Chondrocyte (in vitro differentiated cells): Measurements from ENCODE around the gene PRICKLE2. TPM values are rescaled to one million over a fixed set of nuclear protein-coding genes. Genes with fewer than 3 reads are reported as not detected.
A peak's percentile ranks its signal among the peaks of the same experiment; 100 is the strongest.

Experiments used
- DNase-seq: peaks from one replicate; pipeline ENCODE4 v3.0.0; 2021; ENCODE audit warnings: mixed read lengths, low spot score
- H3K27ac Mint-ChIP-seq: one replicate; pipeline ENCODE4 v1.8.0; 2021; ENCODE audit warnings: mild to moderate bottlenecking, moderate library complexity, mixed read lengths; ENCODE audit not compliant: unreplicated experiment
- H3K27me3 Mint-ChIP-seq: 2 replicates; pipeline ENCODE4 v1.8.0; 2021; ENCODE audit warnings: low read depth, mixed read lengths
- H3K36me3 Mint-ChIP-seq: 2 replicates; pipeline ENCODE4 v1.8.0; 2021; ENCODE audit warnings: low read depth, mixed read lengths
- H3K4me1 Mint-ChIP-seq: 2 replicates; pipeline ENCODE4 v1.8.0; 2021; ENCODE audit warnings: low read depth, mild to moderate bottlenecking, mixed read lengths
- H3K4me3 Mint-ChIP-seq: one replicate; pipeline ENCODE4 v1.8.0; 2021; ENCODE audit warnings: mild to moderate bottlenecking, moderate library complexity, mixed read lengths; ENCODE audit not compliant: unreplicated experiment
- H3K9me3 Mint-ChIP-seq: 2 replicates; pipeline ENCODE4 v1.8.0; 2021; ENCODE audit warnings: low read depth, mixed read lengths
- CTCF ChIP-seq: fragments of 200-600 bp; sonication (generic); IDR thresholded peaks from 2 replicates; pipeline ENCODE4 v1.5.0; 2021; ENCODE audit warnings: antibody characterized with exemption, mild to moderate bottlenecking, moderate library complexity
- total RNA-seq: library from RNA; stranded (reverse); gene quantifications from 3 replicates; pipeline ENCODE4 v1.2.1, GENCODE V29; 2021

The PRICKLE2 gene
- total RNA-seq, 1 donor from 2014 or later, result 48.2 TPM

DNA sequence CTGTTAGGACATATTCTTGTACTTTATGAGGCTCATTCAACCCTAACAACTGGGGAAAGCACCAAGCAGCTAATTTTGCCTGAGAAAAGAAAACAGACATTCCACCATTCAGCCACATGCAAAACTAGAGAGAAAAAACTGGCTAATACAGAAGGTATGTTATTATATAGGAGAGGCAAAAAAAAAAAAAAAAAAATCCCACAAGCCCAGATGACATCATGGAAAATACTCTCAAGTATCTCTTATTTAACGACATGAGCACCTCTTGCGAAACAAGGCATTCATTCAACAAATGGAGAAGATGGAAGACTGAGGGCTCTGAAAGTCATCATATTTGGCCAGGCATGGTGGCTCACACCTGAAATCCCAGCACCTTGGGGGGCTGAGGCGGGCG is 61.5 kb downstream of the PRICKLE2 start:
- Mint-ChIP-seq H3K9me3 (no peaks in the 10 kb centered on the region), H3K36me3 (peaks cover 22% of the 10 kb centered on the region), H3K4me3 (peak overlapping the region; percentile 24), H3K4me1 (peaks cover 73% of the 10 kb centered on the region), H3K27ac (peak overlapping the region; percentile 91), H3K27me3 (no peaks in the 10 kb centered on the region)
- DNase-seq, result no peak
- no peak for TF ChIP-seq CTCF

DNA sequence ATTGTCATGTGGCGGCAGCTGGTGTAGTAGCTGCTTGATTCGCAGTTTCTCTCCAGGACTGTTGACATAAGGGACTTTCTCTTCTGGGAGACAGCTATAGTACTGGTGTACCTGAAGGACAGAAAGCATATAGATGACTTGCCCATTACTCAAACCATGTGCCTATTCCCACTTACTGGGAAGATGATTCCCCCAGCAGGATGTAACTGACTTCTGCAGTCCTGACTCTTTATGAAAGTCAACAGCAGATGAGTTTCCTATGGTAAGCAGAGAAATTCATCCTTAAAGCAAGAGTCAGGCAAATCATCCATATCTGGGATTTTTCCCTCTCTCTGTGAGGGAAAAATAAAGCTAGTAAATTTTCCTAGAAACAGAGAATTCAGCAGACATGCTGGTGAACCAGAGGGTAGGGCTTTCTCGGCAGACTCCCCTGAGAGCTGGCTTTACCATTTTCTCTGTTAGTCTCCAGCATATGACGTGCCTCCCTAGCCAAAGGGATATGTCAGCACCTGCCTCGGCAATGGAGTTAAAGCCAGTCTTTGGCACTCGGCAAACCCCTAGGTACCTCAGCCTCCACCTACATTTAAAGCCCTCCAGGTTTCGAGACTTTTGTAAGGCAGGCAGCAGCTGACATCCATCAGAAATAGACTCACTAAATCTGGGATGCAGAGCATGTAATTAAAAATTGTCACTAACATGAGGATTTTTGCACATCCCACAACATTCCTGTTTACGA is 62.1 kb downstream of the PRICKLE2 start:
- TF ChIP-seq CTCF, result peak; percentile 8
- Mint-ChIP-seq H3K36me3 (peaks cover 28% of the 10 kb centered on the region), H3K4me3 (peak overlapping the region; percentile 24), H3K9me3 (no peaks in the 10 kb centered on the region), H3K4me1 (peaks cover 75% of the 10 kb centered on the region), H3K27ac (peak overlapping the region; percentile 91), H3K27me3 (no peaks in the 10 kb centered on the region)
- no peak for DNase-seq

GRCh38 chr3:64161481-64161952 is 63.7 kb downstream of the PRICKLE2 start:
- peak overlapping the region; percentile 89 for H3K27ac Mint-ChIP-seq
- H3K4me1 Mint-ChIP-seq, result peaks cover 63% of the 10 kb centered on the region
- H3K36me3 Mint-ChIP-seq, result peaks cover 42% of the 10 kb centered on the region
- no peaks in the 10 kb centered on the region for H3K9me3 Mint-ChIP-seq
- no peak for DNase-seq
- no peaks in the 10 kb centered on the region for H3K27me3 Mint-ChIP-seq
- no peak for TF ChIP-seq CTCF
- no peak overlapping the region for H3K4me3 Mint-ChIP-seq

- Mint-ChIP-seq H3K36me3 (peaks cover 50% of the 10 kb centered on the region), H3K9me3 (no peaks in the 10 kb centered on the region), H3K4me3 (no peak overlapping the region), H3K27me3 (no peaks in the 10 kb centered on the region), H3K27ac (no peak overlapping the region), H3K4me1 (peaks cover 61% of the 10 kb centered on the region)
- TF ChIP-seq CTCF, result no peak
- DNase-seq, result no peak
Measured at GRCh38 chr3:64160000-64160695, 65.1 kb downstream of the PRICKLE2 start.

DNA sequence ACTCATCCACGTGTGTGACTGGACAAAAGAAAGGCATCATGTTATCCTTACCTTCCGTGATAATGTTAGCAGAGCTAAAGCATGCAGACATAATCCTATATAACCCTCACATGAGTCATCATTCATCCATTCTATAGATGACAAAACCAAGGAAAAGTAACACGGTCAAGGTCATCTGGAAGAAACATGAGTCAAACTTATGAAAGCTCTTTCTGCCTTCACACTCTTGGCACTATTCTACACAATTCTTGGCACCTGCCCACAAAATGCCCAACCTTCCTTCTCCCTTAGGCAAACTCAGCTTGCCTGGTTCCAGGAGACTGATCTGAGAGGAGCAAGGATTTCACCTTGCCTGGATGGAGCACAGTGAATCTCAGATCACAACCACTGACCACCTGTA is 66.9 kb downstream of the PRICKLE2 start:
- Mint-ChIP-seq H3K36me3 (peaks cover 47% of the 10 kb centered on the region), H3K27ac (peak overlapping the region; percentile 55), H3K4me3 (no peak overlapping the region), H3K4me1 (peaks cover 44% of the 10 kb centered on the region), H3K27me3 (no peaks in the 10 kb centered on the region), H3K9me3 (no peaks in the 10 kb centered on the region)
- no peak for TF ChIP-seq CTCF
- DNase-seq, result no peak
